ENCODE data around the gene HDAC6.
A peak's percentile ranks its signal among the peaks of the same experiment; 100 is the strongest.

Gene HDAC6

GRCh38 chrX:48801280-48802088, at the start of gene HDAC6:
Gene HDAC6, plus strand, starts transcription at chrX:48802067. Its CDS starts 626 bp downstream, at chrX:48802693.
- DNase-seq (ENCODE audit: low read depth, low spot score), result peak; percentile 100

GRCh38 chrX:48752498-48752897, 49.4 kb upstream of the HDAC6 start:
- DNase-seq (ENCODE audit: low read depth, low spot score), result peak; percentile 4

GRCh38 chrX:48753708-48754228, 48.1 kb upstream of the HDAC6 start:
- DNase-seq (ENCODE audit: low read depth, low spot score), result peak; percentile 38

GRCh38 chrX:48754238-48754637, 47.6 kb upstream of the HDAC6 start:
- DNase-seq (ENCODE audit: low read depth, low spot score), result peak; percentile 56

GRCh38 chrX:48761674-48762471, 40.0 kb upstream of the HDAC6 start, which contains the start of gene GLOD5:
Gene GLOD5, plus strand, starts transcription at chrX:48761747. Its CDS starts 44 bp downstream, at chrX:48761791.
- DNase-seq (ENCODE audit: low read depth, low spot score), result peak; percentile 87

GRCh38 chrX:48769230-48769629, 32.6 kb upstream of the HDAC6 start:
- DNase-seq (ENCODE audit: low read depth, low spot score), result no peak

GRCh38 chrX:48770296-48770695, 31.6 kb upstream of the HDAC6 start:
- no peak for DNase-seq (ENCODE audit: low read depth, low spot score)

GRCh38 chrX:48772602-48773001, 29.3 kb upstream of the HDAC6 start:
- no peak for DNase-seq (ENCODE audit: low read depth, low spot score)

- DNase-seq (ENCODE audit: low read depth, low spot score), result peak; percentile 68
These were observed 24.9 kb upstream of the HDAC6 start for GRCh38 chrX:48776818-48777439.

GRCh38 chrX:48779399-48779798, 22.5 kb upstream of the HDAC6 start:
- no peak for DNase-seq (ENCODE audit: low read depth, low spot score)

GRCh38 chrX:48781705-48782104, 20.2 kb upstream of the HDAC6 start:
- DNase-seq (ENCODE audit: low read depth, low spot score), result no peak

- DNase-seq (ENCODE audit: low read depth, low spot score), result no peak
These were observed 19.7 kb upstream of the HDAC6 start for GRCh38 chrX:48782216-48782615.

- no peak for DNase-seq (ENCODE audit: low read depth, low spot score)
These were observed 19.1 kb upstream of the HDAC6 start for GRCh38 chrX:48782795-48783194.

GRCh38 chrX:48784726-48785125, 17.1 kb upstream of the HDAC6 start:
- DNase-seq (ENCODE audit: low read depth, low spot score), result no peak

- no peak for DNase-seq (ENCODE audit: low read depth, low spot score)
These were observed 16.7 kb upstream of the HDAC6 start for GRCh38 chrX:48785186-48785539.

GRCh38 chrX:48785540-48786214, 16.2 kb upstream of the HDAC6 start:
- DNase-seq (ENCODE audit: low read depth, low spot score), result no peak

GRCh38 chrX:48786341-48786800, 15.5 kb upstream of the HDAC6 start, which contains the start of gene GATA1:
Gene GATA1, plus strand, starts transcription at chrX:48786590. Its CDS starts 4,520 bp downstream, at chrX:48791110.
- no peak for DNase-seq (ENCODE audit: low read depth, low spot score)

GRCh38 chrX:48786825-48787504, 14.9 kb upstream of the HDAC6 start:
- no peak for DNase-seq (ENCODE audit: low read depth, low spot score)

GRCh38 chrX:48787505-48788443, 14.1 kb upstream of the HDAC6 start:
- no peak for DNase-seq (ENCODE audit: low read depth, low spot score)
